A549 treated with GW870086 at 1 μM for 4 hours (cell line): ENCODE measurements around the gene ANKRD65. TPM values are rescaled to one million over a fixed set of nuclear protein-coding genes. Genes with fewer than 3 reads are reported as not detected.

Experiments used
- total RNA-seq: library from RNA; stranded (reverse); fragments of 200-300 nt; extraction: Qiagen RNA extraction; gene quantifications from 5 replicates; pipeline ENCODE4 v1.2.3, GENCODE V29; 2022; ENCODE audit warnings: low read depth

ANKRD65 gene
- total RNA-seq = 0.06 TPM in 1 of 5 replicates, not detected in the others

GRCh38 chr1:1421147-1421906 lies at the start of gene ANKRD65:
Gene ANKRD65, minus strand, starts transcription at chr1:1421276. Its CDS starts 271 bp downstream, at chr1:1421005.

GRCh38 chr1:1449099-1449739 lies 28.1 kb upstream of the ANKRD65 start, which contains the start of gene ATAD3C:
Gene ATAD3C, plus strand, starts transcription at chr1:1449689. Its CDS starts 995 bp downstream, at chr1:1450684.

GRCh38 chr1:1435106-1435903 lies 14.2 kb upstream of the ANKRD65 start, which contains the start of gene VWA1:
Gene VWA1, plus strand, starts transcription at chr1:1435690. Its CDS starts 59 bp downstream, at chr1:1435749.

GRCh38 chr1:1406821-1407635 lies 14.0 kb downstream of the ANKRD65 start, which contains the start of gene MRPL20:
Gene MRPL20, minus strand, starts transcription at chr1:1407293. Its CDS starts 76 bp downstream, at chr1:1407217.

GRCh38 chr1:1399187-1399871 lies 21.7 kb downstream of the ANKRD65 start, which contains the start of gene CCNL2:
Gene CCNL2, minus strand, starts transcription at chr1:1399335. Its CDS starts 29 bp downstream, at chr1:1399306.

GRCh38 chr1:1374929-1375662 lies 46.0 kb downstream of the ANKRD65 start, which contains the start of gene AURKAIP1:
Gene AURKAIP1, minus strand, starts transcription at chr1:1375207. Its CDS starts 451 bp downstream, at chr1:1374756.

Other genes starting within 250 kb of the ANKRD65 start
- gene TTLL10, start 247.4 kb downstream of the ANKRD65 start, total RNA-seq = not detected in 5 replicates
- gene TNFRSF18, start 214.7 kb downstream of the ANKRD65 start, total RNA-seq = 0.14 to 0.19 TPM in 2 of 5 replicates, not detected in the others
- 0.12 to 0.22 TPM in 2 of 5 replicates, not detected in the others for gene TNFRSF4, start 207.1 kb downstream of the ANKRD65 start, total RNA-seq
- 108 to 134 TPM (median 126 TPM) in 5 replicates for gene SDF4, start 189.3 kb downstream of the ANKRD65 start, total RNA-seq
- gene B3GALT6, start 189.0 kb downstream of the ANKRD65 start, total RNA-seq = 11.1 to 18.4 TPM (median 17.7 TPM) in 5 replicates
- 0.98 to 1.7 TPM (median 1.6 TPM) in 5 replicates for gene C1QTNF12, start 174.6 kb downstream of the ANKRD65 start, total RNA-seq
- gene UBE2J2, start 147.4 kb downstream of the ANKRD65 start, total RNA-seq = 38.9 to 49.3 TPM (median 46.2 TPM) in 5 replicates
- 0.77 to 2.1 TPM (median 1.1 TPM) in 5 replicates for gene SCNN1D, start 140.8 kb downstream of the ANKRD65 start, total RNA-seq
- gene ACAP3, start 113.3 kb downstream of the ANKRD65 start, total RNA-seq = 11.4 to 15.4 TPM (median 14.5 TPM) in 5 replicates
- 17.2 to 24.7 TPM (median 23.5 TPM) in 5 replicates for gene PUSL1, start 112.7 kb downstream of the ANKRD65 start, total RNA-seq
- gene INTS11, start 96.6 kb downstream of the ANKRD65 start, total RNA-seq = 45.2 to 58.3 TPM (median 56.8 TPM) in 5 replicates
- 15.6 to 23.7 TPM (median 21.0 TPM) in 5 replicates for gene CPTP, start 96.5 kb downstream of the ANKRD65 start, total RNA-seq
- gene TAS1R3, start 90.0 kb downstream of the ANKRD65 start, total RNA-seq = 0.08 to 0.19 TPM (median 0.16 TPM) in 5 replicates
- gene DVL1, start 71.9 kb downstream of the ANKRD65 start, total RNA-seq = 51.2 to 74.2 TPM (median 71.4 TPM) in 5 replicates
- 0.11 to 0.62 TPM (median 0.56 TPM) in 4 of 5 replicates, not detected in the other for gene MXRA8, start 62.7 kb downstream of the ANKRD65 start, total RNA-seq
- gene AURKAIP1, start 46.1 kb downstream of the ANKRD65 start, total RNA-seq = 110 to 188 TPM (median 169 TPM) in 5 replicates
- gene CCNL2, start 21.9 kb downstream of the ANKRD65 start, total RNA-seq = 43.5 to 57.6 TPM (median 53.1 TPM) in 5 replicates
- 128 to 156 TPM (median 134 TPM) in 5 replicates for gene MRPL20, start 14.0 kb downstream of the ANKRD65 start, total RNA-seq
- 4.4 to 16.3 TPM (median 14.5 TPM) in 5 replicates for gene VWA1, start 14.4 kb upstream of the ANKRD65 start, total RNA-seq
- gene ATAD3C, start 28.4 kb upstream of the ANKRD65 start, total RNA-seq = not detected in 5 replicates
- 1.4 to 3.9 TPM (median 2.9 TPM) in 5 replicates for gene ATAD3B, start 50.5 kb upstream of the ANKRD65 start, total RNA-seq
- 28.5 to 39.6 TPM (median 37.7 TPM) in 5 replicates for gene ATAD3A, start 90.9 kb upstream of the ANKRD65 start, total RNA-seq
- gene TMEM240, start 119.3 kb upstream of the ANKRD65 start, total RNA-seq = 0.39 to 0.81 TPM (median 0.44 TPM) in 4 of 5 replicates, not detected in the other
- gene SSU72, start 153.6 kb upstream of the ANKRD65 start, total RNA-seq = 84.7 to 113 TPM (median 104 TPM) in 5 replicates
- gene FNDC10, start 178.9 kb upstream of the ANKRD65 start, total RNA-seq = 5.4 to 8.5 TPM (median 8.1 TPM) in 5 replicates
- gene MIB2, start 194.2 kb upstream of the ANKRD65 start, total RNA-seq = 8.4 to 19.3 TPM (median 17.3 TPM) in 5 replicates
- 0.51 to 0.88 TPM (median 0.54 TPM) in 5 replicates for gene MMP23B, start 210.9 kb upstream of the ANKRD65 start, total RNA-seq
- gene CDK11B, start 237.7 kb upstream of the ANKRD65 start, total RNA-seq = 23.7 to 26.4 TPM (median 23.8 TPM) in 5 replicates